COLO668 (cell line): ENCODE results near the gene PHLDA2.

ENCODE experiments used
- DNase-seq: peaks from one replicate; lab custom pipeline; 2025; ENCODE audit not compliant: unreplicated experiment; lab: John Stamatoyannopoulos, UW

PHLDA2 gene

GRCh38 chr11:2930704-2931419, 1.6 kb upstream of the PHLDA2 start:
- peak; percentile 85 for DNase-seq

- DNase-seq, result peak; percentile 58
Observed at GRCh38 chr11:2929950-2930703, 907 bp upstream of the PHLDA2 start.

GRCh38 chr11:2929531-2929949, 320 bp upstream of the PHLDA2 start:
- peak; percentile 58 for DNase-seq

- peak; percentile 23 for DNase-seq
Observed at GRCh38 chr11:2927851-2928604, 1.2 kb downstream of the PHLDA2 start.

- no peak for DNase-seq
Observed at GRCh38 chr11:2927121-2927800, 2.0 kb downstream of the PHLDA2 start.

- DNase-seq, result no peak
Observed at GRCh38 chr11:2926611-2927051, 2.6 kb downstream of the PHLDA2 start.

DNA sequence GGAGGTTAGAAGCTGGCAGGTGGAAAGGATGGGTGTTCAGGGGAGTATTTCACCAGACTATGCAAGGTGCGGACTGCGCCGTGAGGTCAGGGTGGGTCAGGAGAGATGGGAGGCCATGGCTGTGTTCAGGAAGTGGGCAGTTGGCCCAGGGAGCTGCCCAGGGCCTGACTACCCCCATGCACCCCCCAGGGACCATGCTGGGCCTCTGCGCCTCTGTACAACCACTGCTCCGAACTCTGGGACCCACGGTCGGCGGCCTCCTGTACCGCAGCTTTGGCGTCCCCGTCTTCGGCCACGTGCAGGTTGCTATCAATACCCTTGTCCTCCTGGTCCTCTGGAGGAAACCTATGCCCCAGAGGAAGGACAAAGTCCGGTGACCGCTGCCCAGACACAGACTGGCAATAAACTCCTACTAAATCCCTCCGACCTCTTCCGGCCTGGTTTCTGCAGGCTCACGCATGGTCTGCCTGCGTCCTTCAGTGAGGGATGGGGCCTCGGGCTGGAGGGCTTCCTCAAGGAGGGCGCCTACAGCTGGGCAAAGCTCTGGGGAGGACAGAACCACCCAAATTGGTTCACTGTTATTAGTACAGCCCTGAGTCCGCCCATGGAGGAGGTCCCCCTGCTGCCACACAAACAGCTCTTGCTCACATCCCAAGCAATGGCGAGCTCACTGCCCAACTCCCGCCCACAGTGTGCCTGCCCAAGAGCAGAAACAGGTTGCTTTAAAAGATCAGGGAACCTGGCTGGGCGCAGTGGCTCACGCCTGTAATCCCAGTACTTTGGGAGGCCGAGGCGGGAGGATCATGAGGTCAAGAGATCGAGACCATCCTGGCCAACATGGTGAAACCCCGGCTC, 4.2 kb downstream of the PHLDA2 start:
- DNase-seq, result no peak

DNA sequence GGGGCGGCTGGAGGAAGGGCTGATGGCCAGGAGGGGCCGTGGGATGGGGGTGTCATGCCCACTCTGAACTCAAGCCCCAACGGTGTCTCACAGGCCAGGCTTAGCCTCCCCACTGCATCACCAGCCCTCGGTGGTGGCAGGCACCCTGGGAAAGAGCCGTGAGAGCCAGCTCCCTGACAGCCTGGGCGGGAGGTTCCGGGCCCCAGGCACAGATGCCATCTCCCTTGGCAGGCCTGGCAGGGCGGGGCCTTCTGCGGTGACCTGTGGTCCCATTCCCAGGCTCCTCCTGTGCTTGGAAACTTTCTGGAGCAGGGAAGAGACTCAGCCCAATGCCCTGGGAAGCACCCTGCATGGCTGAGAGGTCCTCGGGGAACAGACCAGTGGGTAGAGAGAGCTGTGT, 4.8 kb downstream of the PHLDA2 start:
- DNase-seq, result no peak

DNA sequence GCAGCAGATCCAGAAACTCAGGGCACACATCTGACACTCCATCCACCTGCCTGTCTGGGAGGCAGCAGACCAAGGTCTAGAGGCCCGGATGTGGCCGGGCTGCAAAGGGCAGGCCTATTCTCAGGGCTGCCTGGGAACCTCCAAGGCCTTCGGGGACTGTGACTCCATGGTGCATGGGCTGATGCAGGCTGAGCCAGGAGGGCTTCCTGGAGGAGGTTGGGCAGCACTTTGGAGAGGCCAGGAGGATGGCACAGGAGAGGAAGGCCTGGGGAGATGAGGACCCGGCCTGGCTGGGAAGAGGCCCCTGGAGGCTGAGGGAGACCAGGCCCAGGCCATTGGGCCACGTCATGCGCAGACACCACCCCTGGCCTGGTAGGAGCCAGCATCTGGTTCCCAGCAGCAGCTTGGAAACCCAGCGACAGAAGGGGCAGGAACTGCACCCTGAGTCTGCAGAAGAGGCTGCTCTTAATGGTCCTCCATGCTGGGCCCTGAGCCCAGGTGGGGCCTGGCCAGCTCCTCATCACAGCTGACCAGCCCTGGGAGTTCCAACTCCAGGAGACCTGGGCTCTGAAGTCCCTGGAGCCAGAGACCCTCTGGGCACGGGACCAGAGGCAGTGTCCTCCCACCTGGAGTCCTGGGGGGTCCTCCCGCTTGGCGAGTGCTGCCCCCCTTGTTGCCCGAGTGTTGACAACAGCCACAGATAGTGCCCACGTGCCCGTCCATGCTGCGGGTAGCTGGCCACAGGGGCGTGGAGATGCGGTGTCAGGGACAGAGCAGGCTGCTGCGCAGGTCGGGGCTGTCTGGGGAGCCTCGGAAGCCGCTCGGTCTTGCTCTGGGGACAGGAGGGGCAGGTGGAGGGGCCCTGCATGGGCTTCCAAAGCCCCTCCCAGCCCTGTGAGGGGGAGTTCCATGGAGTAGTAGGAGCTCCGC, 5.5 kb downstream of the PHLDA2 start:
- DNase-seq, result peak; percentile 20

GRCh38 chr11:2922655-2923054, 6.6 kb downstream of the PHLDA2 start:
- no peak for DNase-seq

- DNase-seq, result no peak
Observed at GRCh38 chr11:2921742-2922493, 7.3 kb downstream of the PHLDA2 start.

- DNase-seq, result no peak
Observed at GRCh38 chr11:2921261-2921660, 8.0 kb downstream of the PHLDA2 start.

DNA sequence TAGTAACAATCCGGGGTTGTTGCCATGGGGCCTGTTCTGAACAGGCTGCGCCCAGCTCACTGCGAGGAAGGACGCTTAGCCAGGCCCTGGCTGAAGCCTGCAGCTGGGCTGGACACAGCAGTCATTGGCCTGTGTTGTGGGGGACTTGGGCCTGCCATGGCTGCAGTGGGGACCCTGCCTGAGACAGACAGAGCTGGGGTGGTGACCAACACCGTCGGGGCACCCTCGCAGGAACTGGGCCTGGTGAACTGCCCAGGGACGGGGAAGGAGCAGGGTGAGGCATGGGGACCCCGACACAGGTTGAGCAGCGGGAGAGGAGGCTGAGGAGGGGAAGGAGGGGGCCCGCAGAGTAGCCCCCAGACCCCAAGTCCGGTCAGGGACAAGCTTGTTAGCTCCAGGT, 8.9 kb downstream of the PHLDA2 start:
- DNase-seq, result no peak

GRCh38 chr11:2919837-2920236, 9.4 kb downstream of the PHLDA2 start:
- no peak for DNase-seq

DNA sequence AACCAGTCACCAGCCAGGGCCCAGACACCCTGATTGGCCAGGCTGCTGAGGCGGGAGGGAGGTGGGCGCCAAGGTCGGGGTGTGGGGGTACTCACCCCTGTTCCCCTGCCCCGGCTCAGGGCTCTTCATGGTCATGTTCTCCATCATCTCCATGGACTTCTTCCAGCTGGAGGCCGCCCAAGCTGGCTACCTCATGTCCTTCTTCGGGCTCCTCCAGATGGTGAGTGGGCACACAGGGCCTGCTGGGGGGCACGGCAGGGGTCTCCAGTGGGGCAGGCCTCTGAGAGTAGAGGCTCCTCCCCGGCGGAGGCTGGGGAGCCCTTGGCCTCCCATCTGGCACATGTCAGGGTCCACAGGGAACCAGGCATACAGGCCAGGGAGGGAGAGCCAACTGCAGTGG, 10.0 kb downstream of the PHLDA2 start:
- DNase-seq, result no peak

DNA sequence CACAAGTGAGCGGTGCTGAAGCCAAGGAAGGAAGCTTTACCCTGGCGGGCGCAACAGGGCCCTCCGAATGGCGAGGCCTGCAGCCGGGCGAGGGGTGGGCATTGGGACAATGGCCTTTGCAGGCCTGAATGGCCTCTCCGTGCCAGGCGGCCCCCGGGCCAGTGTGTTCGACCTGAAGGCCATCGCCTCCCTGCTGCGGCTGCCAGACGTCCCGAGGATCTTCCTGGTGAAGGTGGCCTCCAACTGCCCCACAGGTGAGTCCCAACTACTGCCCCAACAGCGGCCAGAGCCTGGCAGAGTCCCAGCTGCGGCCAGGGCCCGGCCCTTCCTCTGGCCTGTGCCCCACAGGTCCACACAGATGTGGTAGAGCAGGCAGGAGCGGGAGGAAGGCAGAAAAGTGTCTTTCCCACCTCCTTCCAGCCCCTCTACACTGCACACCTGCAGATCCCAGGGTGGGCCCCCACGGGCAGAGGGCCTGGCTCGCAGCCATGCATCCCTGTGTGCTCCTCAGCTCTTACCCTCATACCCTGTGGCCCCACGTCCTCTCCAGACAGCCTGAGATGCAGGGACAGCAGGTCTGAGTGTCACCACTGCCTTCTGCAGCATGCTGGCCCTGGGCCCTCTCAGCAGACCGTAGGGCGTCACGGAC, 11.3 kb downstream of the PHLDA2 start:
- no peak for DNase-seq

DNA sequence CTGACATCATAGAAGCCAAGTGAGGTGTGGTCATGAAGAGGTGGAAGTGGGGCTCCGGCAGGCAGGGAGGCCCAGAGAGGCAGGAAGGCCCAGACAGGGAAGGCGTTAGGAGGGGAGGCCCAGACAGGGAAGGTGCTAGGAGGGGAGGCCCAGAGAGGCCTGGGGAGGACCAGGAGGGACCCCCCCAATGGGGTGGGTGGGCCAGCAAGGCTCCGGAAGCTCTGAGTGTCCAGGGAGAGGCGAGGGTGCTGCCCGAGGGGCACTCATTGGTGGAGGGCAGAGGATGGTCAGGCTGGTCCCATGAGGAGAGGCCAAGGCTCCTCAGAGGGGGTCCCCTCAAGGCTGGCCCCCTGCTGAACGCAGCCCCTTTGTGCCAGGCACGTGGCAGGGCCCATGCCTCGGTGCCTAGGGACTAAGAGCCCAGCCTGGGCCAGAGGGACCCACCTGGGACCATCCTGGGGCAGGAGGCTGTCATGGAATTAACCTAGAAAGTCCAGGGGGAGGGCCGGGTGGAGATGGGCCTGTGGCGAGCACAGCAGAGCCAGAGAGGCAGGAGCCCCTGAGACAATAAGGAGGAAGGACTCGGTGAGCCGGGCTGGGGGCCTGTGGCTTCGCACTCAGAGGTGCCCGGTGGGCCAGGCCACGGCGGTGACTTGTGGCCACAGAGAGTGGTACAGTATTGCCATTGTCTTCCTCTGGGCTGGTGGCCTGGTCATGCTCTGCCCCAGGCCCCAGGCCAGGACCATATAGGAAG, 12.2 kb downstream of the PHLDA2 start:
- no peak for DNase-seq
